A549 (cell line): ENCODE results near the gene BCL10.

Experiments used
- BCL3 ChIP-seq: fragments of >200 bp; sonication (Bioruptor Twin); formaldehyde crosslinking; IDR thresholded peaks from 3 replicates; pipeline ENCODE4 v1.6.1; 2016
- CHD2 ChIP-seq: fragments of 150-350 bp; IDR thresholded peaks from 2 replicates; pipeline ENCODE4 v1.6.1; 2014; ENCODE audit warnings: low read length; ENCODE audit not compliant: partially characterized antibody
- CTCF ChIP-seq: fragments of >200 bp; sonication (Bioruptor Twin); formaldehyde crosslinking; IDR thresholded peaks from 3 replicates; pipeline ENCODE4 v1.5.1; 2016
- MAX ChIP-seq: IDR thresholded peaks from 2 replicates; pipeline ENCODE4 v1.6.1; 2012
- NPAS2 ChIP-seq: fragments of 250-450 bp; sonication (Bioruptor Pico); IDR thresholded peaks from 2 replicates; pipeline ENCODE4 v1.8.0; 2022; ENCODE audit warnings: mild to moderate bottlenecking, moderate library complexity, borderline replicate concordance
- POLR2A ChIP-seq: IDR thresholded peaks from 2 replicates; pipeline ENCODE4 v1.6.1; 2012; ENCODE audit warnings: mild to moderate bottlenecking, low read length
- SMC3 ChIP-seq: fragments of >200 bp; sonication (Bioruptor Twin); formaldehyde crosslinking; IDR thresholded peaks from 3 replicates; pipeline ENCODE4 v1.6.1; 2018; ENCODE audit warnings: inconsistent platforms
- USF2 ChIP-seq: fragments of 450-650 bp; IDR thresholded peaks from 2 replicates; pipeline ENCODE4 v1.6.1; 2014; ENCODE audit warnings: antibody characterized with exemption

GRCh38 chr1:85318217-85318616 is 41.8 kb upstream of the BCL10 start:
- TF ChIP-seq CHD2 (no peak), CTCF (no peak), MAX (no peak), SMC3 (no peak), USF2 (no peak), BCL3 (no peak), POLR2A (no peak), NPAS2 (no peak)
